GM10266 (cell line): Measurements from ENCODE around the gene P2RY6.
"Not testable (repeated sequence)": the region's sequence is repeated elsewhere in the genome, so short reads cannot be mapped to it uniquely, and the experiment has no call there.

ENCODE experiments used
- DNase-seq: peaks from one replicate; pipeline ENCODE4 v3.0.0; 2012; ENCODE audit errors: extremely low spot score
- TF ChIP-seq, protein P1 (sequence below): IDR thresholded peaks from 2 replicates; pipeline ENCODE4 v1.5.1; 2012; ENCODE audit warnings: mild to moderate bottlenecking, low read depth; ENCODE audit not compliant: control insufficient read depth, insufficient read depth; ENCODE audit errors: missing control alignments

The P2RY6 gene

DNA sequence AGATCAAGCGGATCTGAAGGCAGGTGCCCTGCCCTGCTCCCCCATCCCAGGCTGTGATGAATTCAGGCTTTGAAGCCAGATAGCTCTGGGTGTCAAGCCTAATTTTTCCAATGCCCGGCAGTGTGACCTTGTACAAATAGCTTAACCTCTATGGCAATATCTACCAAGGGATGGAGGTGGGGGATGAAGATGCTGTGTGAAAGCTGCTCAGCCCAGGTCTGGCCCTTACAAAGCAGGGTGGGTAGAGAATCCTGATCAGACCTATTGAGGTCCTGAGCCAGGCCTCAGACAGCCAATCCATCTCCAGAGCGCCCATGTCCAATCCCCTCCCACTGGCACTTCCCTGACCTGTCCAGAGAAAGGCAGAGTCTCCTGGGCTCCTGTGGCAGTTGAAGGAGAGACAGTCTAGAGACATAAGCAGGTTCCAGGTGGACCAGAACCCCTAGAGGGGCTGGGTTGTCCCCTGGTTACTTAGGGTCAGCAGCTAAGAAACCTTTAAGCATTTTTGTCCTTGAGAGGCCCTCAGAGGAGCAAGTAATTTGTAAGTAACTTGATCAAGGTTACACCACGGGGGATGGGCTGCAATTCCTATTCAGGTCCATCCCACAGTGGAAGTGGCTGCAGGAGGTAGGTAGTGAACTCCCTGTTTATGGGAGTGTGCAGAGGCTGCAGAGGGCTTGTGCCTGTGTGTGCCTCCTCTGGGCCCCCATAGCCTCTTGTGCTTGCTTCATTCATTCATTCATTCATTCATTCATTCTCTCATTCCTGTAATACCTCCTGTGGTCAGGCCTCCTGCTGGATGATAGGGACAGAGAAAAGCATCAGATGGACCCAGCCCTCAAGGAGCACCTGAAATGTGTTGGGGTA, 43.6 kb upstream of the P2RY6 start:
- peak; percentile 10 for DNase-seq
- TF ChIP-seq, protein P1, sequence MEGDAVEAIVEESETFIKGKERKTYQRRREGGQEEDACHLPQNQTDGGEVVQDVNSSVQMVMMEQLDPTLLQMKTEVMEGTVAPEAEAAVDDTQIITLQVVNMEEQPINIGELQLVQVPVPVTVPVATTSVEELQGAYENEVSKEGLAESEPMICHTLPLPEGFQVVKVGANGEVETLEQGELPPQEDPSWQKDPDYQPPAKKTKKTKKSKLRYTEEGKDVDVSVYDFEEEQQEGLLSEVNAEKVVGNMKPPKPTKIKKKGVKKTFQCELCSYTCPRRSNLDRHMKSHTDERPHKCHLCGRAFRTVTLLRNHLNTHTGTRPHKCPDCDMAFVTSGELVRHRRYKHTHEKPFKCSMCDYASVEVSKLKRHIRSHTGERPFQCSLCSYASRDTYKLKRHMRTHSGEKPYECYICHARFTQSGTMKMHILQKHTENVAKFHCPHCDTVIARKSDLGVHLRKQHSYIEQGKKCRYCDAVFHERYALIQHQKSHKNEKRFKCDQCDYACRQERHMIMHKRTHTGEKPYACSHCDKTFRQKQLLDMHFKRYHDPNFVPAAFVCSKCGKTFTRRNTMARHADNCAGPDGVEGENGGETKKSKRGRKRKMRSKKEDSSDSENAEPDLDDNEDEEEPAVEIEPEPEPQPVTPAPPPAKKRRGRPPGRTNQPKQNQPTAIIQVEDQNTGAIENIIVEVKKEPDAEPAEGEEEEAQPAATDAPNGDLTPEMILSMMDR, result no peak

DNA sequence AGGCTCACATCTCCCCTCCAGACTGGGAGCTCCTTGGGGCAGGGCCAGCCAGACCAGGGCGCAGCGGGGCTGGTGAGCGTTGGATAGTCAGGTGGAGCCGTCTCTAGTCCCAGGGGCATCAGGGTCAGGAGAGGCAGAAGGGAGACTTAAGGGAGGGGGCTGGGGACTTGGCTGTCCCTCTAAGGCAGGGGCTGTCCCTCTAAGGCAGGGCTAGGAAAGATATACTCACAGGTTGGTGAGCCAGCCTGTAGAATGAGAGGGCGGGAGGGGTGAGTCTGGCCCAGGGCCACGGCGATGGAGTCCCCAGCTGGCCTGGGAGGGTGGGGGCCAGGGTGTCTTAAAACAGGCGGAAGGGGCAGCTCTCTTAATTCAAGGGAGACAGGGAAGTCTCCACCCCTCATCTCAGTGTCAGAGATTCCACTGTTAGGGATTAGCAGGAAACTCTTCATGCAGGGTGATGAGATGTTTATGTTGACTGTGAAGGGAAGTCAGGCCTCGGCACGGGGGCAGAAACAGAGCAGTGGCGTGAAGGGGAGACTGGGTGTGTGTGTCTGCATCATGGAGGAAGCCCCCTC, 42.7 kb upstream of the P2RY6 start:
- peak; percentile 12 for DNase-seq
- TF ChIP-seq, protein P1, result no peak

DNA sequence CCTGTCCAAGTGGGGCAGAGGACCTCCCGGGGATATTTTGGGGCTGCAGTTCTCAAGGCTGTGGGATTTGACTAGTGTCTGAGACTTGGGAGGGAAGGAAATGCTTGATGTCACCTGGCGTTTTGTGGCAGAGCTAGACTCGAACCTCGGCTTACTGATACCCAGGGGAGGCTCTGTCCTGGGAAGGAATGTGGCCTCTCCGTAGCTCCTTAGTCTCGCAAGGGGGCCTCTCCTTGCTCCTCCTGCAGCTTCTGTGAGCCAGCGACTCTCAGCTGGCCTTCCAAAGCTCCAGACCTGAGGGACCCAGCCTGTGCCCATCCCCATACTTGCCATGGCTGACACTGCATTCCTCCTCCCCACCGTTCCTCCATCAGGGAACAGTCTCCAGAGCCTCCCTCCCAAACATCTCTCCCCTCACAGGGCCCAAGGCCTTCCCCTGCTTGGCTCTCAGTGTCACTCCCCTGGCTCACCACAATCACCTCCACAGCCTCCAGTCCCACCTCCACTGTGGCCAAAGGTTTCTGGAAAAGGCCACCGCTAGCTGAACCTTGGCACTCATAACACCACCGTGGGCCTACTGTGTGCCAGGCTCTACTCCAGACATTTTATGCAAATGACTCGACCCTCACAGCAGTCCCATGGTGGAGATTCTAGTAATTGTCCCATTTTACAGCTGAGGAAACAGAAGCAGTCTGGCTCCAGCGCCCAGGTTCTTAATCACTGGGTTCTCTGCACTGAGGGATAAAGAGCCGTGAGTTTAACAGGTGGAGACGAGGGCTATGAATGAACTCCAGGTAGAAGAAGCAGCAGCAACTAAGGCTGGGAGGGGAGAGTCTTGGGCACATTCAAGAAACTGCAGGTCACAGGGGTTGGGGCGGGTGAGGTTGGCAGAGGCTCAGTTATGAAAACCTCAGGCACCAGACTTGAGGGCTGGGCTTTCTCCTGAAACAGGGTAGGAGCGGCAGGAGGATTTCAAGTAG, 42.0 kb upstream of the P2RY6 start:
- DNase-seq, result peak; percentile 7
- TF ChIP-seq, protein P1, result no peak

DNA sequence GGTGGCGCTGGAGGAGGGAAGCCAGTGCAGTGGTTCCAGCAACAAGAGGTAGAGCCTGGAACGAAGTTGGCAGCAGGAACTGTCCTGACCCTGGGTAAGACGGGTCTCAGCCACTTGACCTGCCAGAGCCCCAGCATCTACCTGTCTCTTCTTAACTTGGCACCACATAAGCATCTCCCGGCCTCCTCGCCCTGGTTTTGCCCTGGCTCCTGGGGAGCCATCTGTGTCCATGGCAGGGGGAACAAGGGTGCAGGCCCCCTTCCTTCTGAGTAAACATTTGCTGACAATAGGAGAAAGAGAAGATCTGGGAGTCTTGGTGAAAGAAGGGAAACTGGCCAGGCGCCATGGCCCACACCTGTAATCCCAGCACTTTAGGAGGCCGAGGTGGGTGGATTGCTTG, 41.2 kb upstream of the P2RY6 start:
- TF ChIP-seq, protein P1, result no peak
- peak; percentile 22 for DNase-seq

DNA sequence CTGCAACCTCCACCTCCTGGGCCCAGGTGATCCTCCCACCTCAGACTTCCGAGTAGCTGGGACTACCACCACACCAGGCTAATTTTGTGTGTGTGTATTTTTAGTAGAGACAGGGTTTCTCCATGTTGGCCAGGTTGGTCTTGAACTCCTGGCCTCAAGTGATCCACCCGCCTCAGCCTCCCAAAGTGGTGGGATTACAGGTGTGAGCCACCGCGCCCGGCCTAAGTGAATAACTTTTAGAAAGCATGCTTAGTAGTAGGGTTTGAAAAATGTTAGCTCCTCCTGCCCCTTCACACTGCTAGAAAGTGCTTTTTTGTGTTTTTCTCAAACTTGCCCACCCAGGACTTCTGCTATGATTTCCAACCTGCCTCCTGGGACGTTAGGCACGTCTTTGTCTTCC, 39.7 kb upstream of the P2RY6 start:
- not testable (repeated sequence) for DNase-seq

DNA sequence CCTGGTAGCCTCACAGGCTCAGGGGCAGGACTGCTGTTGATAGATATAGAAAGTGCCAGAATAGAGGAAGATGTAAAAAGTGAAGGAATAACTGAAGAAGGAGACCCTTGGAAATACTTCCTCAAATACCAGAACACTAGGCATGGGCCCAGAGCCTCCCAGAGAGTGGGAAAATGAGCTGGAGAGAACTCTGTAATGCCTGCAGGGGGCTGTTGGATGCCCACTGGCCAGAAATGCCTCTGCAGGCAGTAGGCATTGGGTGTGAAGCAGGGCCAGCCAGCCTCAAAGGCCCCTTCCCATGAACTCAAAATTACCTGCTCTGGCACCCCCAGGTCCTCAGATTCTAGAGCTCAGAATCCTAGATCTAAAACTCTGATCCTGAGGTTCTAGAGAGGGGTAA, 38.9 kb upstream of the P2RY6 start:
- TF ChIP-seq, protein P1, result no peak
- no peak for DNase-seq

DNA sequence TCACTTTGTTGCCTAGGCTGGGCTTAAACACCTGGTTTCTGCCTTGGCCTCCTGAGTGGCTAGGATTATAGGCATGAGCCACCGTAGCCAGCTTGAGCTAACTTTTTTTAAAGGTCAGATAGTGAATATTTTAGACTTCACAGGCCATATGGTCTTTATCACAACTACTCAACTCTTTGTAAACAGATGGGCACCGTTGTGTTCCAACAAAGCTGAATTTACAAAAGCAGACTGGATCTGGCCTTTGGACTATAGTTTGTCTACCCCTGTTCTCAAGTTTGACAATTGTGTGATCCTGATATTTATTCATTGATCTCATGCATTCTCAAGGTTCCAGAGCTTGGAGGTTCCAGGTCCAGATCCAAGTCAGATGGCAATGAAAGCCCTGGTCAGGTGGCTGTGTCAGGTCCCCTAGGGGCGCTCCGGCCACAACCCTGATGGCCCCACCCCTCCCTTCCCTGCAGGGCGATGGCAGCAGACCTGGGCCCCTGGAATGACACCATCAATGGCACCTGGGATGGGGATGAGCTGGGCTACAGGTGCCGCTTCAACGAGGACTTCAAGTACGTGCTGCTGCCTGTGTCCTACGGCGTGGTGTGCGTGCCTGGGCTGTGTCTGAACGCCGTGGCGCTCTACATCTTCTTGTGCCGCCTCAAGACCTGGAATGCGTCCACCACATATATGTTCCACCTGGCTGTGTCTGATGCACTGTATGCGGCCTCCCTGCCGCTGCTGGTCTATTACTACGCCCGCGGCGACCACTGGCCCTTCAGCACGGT, 38.3 kb upstream of the P2RY6 start:
- TF ChIP-seq, protein P1, result no peak
- DNase-seq, result no peak
